ENCODE results near the gene KIF13A. TPM values are rescaled to one million over a fixed set of nuclear protein-coding genes. Genes with fewer than 3 reads are reported as not detected.
"Not testable (repeated sequence)": the region's sequence is repeated elsewhere in the genome, so short reads cannot be mapped to it uniquely, and the experiment has no call there.

KIF13A gene
- total RNA-seq, 1 donor from 2014 or later: 72.8 TPM

DNA sequence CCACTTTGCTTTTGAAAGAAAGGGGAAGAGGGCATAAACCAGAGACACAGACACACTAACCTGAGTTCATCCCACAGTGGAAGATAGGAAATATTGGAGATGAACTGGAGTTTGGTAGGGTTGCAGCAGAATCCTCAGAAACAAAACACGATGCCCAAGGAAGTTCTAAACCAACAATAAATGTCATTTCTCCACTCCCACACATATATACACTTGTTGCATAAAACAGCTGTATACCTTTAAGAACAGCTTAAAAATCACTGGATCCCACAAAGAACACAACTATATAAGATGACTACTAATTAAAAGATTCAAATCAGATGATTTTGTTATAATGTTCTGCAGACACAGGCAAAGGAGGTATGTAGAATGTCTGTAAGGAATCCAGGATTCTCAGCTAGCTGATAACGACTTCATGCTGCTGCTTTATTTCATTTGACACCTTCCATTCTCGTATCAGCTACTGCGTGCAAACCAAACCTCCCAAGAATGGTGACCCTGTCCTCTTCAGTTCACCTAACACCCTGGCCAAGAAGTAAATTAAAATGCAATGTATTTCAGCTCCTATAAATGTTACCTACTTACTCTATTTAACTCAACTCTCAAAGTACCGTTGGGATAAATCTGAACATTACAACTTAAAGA lies 14.3 kb downstream of the KIF13A start:
- DNase-seq (ENCODE audit: low spot score): no peak
- intact Hi-C loops (cut with DNase I): no loop called here
- no peak for ATAC-seq

- ATAC-seq (peak; percentile 49), DNase-seq (ENCODE audit: low spot score) (no peak)
- intact Hi-C loops (cut with DNase I): no loop called here
These were observed 15.1 kb downstream of the KIF13A start for GRCh38 chr6:17972074-17972952.

DNA sequence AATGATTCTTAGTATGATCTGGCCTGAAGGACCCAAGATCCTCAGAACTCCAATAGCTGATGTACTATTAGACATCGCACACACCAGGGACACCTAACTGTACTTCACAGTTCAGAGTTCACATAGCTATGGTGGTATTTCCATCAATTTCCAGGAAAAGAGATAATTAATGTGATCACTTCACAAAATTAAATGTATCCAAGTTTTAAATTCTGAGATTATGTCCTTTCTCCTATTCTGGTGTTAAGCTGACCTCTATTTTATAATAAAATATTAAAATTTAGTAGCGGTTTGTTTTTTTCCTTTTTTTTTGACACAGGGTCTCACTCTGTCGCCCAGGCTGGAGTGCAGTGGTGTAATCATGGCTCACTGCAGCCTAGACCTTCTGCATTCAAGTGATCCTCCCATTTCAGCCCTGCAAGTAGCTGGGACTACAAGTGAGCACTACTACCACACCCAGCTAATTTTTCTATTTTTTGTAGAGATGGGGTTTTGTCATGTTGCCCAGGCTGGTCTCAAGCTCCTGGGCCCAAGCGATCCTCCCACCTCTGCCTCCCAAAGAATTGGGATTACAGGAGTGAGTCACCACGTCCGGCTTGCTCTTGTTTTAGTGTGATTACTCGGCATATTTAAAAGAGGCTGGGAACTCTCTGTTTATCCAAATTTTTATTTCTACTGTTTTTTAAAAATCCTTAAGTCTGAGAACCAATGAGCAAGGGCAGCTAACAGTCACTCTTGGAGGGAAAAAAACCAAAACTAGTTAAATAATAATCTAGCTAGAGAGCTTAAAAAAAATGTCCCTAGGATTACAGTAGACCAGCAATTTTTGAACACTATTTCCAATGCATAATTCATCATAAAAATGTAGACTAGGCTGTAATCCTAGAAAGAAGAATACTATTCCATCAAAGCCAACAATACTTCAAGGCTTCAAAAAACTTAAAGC lies 16.0 kb downstream of the KIF13A start:
- intact Hi-C loops (cut with DNase I): no loop called here
- DNase-seq (ENCODE audit: low spot score) (no peak), ATAC-seq (peak; percentile 63)

GRCh38 chr6:17968876-17969275 lies 18.6 kb downstream of the KIF13A start:
- intact Hi-C loops (cut with DNase I): no loop called here
- no peak for ATAC-seq
- no peak for DNase-seq (ENCODE audit: low spot score)

- DNase-seq (ENCODE audit: low spot score) (no peak), ATAC-seq (no peak)
- intact Hi-C loops (cut with DNase I): no loop called here
These were observed 19.5 kb downstream of the KIF13A start for GRCh38 chr6:17967668-17968518.

DNA sequence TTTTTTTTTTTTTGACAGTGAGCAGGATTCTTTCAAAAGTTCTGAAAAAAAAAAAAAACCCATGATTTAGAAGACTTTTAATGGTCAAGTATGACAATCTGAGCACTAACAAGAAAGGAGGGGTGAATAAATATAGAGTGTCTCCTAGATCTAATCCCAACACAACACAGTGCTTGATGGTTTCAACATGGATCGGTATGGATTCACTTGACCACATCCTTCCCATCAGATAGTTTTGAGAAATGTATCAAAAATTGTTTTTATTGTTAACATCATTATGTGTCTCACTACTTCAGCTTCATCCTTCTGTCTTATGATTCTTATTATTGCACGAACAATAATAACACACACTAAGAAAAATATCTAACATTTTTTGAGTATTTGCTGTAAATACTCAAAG lies 21.0 kb downstream of the KIF13A start:
- no peak for ATAC-seq
- intact Hi-C loops (cut with DNase I): no loop called here
- DNase-seq (ENCODE audit: low spot score): no peak

GRCh38 chr6:17965397-17965796 lies 22.0 kb downstream of the KIF13A start:
- DNase-seq (ENCODE audit: low spot score) (no peak), ATAC-seq (no peak)
- intact Hi-C loops (cut with DNase I): no loop called here

DNA sequence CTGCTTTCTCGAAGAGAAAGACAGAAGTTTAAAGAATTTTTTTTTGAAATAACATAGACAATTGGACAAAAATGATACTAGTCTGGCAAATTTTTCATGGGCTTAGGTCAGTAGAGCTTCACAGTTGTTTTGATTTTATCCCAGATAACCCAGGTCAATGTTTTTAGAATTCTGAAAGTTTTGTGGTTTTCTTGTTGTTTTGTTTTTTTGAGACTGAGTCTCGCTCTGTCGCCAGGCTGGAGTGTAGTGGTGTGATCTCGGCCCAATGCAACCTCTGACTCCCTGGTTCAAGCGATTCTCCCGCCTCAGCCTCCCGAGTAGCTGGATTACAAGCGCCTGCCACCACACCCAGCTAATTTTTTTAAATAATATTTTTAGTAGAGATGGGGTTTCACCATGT lies 22.8 kb downstream of the KIF13A start:
- ATAC-seq (no peak), DNase-seq (ENCODE audit: low spot score) (no peak)
- intact Hi-C loops (cut with DNase I): no loop called here

DNA sequence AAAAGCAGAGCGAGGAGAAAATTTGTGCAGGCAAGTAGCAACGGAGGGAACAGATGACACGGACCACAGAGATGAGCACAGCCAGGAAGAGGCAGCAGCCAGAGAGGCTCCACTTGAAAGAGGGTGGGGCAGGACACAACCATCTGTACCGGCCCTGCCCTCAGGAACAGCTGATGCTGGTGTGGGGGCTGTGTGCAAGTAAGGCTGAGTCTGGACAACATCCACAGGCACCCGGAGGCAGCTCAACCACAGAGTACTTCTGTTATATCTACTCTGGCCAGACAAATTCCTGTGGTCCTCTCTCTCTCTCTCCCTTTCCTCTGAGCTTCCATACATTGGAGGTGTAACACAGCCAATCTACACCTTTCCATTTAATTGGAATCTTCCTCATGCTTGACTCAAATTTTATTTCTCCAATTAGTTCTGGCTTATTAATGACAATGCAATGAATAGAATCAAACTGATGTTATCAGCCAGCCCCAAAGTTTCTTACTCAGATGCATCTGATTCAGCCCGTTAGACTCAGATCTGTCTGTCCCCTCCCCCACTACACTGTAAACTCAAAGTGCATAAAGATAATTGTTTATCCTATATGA lies 24.9 kb downstream of the KIF13A start:
- intact Hi-C loops (cut with DNase I): no loop called here
- DNase-seq (ENCODE audit: low spot score) (no peak), ATAC-seq (peak; percentile 89)

GRCh38 chr6:17959302-17959701 lies 28.1 kb downstream of the KIF13A start:
- peak; percentile 34 for ATAC-seq
- intact Hi-C loops (cut with DNase I): no loop called here
- no peak for DNase-seq (ENCODE audit: low spot score)

DNA sequence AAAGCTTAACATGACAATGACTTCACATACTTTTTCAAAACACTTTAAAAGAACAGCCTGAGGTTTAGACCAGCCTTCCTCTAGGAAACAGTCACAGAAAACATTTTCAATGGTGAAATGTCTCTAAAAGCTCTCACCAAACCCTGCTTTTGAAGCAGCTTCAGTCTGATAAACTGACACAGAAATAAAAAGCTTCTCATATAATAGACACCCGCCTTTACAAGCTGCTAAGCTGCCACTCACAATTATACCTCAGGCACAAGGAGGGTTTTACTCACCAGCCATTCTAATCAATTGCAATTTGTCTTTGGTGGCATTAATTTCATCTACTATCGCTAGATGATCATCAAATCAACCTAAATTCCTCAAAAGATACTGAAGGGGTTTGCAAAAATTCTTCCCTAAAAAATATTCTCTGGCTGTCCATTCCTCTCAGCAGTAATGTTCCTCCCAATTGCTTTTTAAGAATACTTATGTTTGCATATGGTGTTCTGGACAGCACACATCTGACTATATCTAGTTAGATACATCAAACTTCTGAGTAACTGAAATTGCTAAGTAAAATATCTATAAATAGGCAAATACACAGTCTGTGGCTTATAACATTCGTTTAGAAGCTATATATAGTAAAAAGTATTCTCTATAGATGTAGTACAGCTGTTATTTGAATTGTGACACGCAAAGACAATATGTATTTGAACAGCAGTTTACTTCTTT lies 29.4 kb downstream of the KIF13A start:
- DNase-seq (ENCODE audit: low spot score) (no peak), ATAC-seq (no peak)
- intact Hi-C loops (cut with DNase I): no loop called here

DNA sequence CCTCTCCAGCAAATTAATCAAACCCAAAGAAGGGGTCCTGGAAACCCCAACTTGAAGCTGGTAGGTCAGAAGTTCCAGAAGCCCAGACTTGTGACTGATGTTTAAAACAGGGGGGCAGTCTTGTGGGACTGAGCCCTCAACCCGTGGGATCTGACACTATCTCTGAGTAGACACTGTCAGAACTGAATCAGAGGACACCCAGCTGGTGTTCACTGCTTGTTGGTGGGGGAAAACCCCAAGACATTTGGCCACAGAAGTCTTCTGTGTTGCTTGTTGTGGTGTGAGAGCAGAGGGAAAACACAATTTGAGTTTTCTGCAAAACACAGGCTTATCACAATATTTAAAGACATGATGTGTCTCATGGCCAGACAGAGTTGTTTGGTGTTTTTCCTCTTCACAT lies 29.9 kb downstream of the KIF13A start:
- intact Hi-C loops (cut with DNase I): no loop called here
- DNase-seq (ENCODE audit: low spot score) (no peak), ATAC-seq (no peak)

DNA sequence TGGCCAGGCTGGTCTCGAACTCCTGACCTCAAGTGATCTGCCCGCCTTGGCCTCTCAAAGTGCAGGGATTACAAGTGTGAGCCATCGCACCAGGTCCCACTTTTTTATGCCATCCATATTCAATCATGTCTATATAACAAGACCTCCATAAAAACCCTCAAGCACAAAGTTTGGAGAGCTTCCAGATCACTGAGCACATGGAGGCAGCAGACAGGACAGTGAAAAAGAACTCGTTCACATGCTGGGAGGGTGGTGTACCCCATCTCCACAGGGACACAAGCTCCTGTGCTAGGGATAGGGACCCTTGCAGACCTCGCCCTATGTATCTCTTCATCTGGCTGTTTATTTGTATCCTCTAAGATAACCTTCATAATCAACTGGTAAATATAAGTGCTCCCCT lies 30.3 kb downstream of the KIF13A start:
- no peak for ATAC-seq
- intact Hi-C loops (cut with DNase I): no loop called here
- no peak for DNase-seq (ENCODE audit: low spot score)

GRCh38 chr6:17950095-17950494 lies 37.3 kb downstream of the KIF13A start:
- ATAC-seq (no peak), DNase-seq (ENCODE audit: low spot score) (no peak)
- intact Hi-C loops (cut with DNase I): no loop called here

GRCh38 chr6:17949168-17949567 lies 38.3 kb downstream of the KIF13A start:
- intact Hi-C loops (cut with DNase I): no loop called here
- DNase-seq (ENCODE audit: low spot score): no peak
- ATAC-seq: no peak

DNA sequence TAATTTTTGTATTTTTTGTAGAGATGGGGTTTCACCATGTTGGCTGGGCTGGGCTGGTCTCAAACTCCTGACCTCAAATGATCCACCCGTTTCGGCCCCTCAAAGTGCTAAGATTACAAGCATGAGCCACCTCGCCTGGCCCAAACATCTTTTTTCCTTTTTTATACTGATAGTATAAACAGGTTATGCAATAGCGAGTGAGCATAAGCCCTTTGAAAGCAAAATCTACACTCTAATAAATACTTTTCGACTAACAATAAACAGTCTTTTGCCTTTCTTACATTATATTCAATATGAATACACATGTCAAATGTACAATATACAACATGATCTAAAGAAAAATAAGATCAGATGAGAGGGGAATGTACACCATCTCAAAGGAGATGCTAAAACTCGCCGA lies 38.7 kb downstream of the KIF13A start:
- intact Hi-C loops (cut with DNase I): no loop called here
- ATAC-seq: no peak
- DNase-seq (ENCODE audit: low spot score): no peak

DNA sequence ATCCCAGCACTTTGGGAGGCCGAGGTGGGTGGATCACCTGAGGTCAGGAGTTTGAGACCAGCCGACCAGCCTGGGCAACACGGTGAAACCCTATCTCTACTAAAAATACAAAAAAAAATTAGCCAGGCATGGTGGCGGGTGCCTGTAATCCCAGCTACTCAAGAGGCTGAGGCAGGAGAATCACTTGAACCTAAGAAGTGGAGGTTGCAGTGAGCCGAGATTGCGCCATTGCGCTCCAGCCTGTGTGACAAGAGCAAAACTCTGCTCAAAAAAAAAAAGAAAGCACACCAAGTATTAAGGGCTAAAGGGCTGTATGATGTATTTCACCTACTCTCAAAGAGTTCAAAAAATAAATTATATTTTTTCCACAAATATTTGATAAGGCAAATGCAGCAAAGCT lies 39.9 kb downstream of the KIF13A start:
- DNase-seq (ENCODE audit: low spot score); ATAC-seq; intact Hi-C loops (cut with DNase I): not testable (repeated sequence)

- intact Hi-C loops (cut with DNase I): no loop called here
- ATAC-seq (no peak), DNase-seq (ENCODE audit: low spot score) (no peak)
These were observed 41.9 kb downstream of the KIF13A start for GRCh38 chr6:17945575-17945974.
